ENCODE measurements around the gene NAV2.

- TF ChIP-seq EZH2 (IDR thresholded peaks at IDR 0.05; ENCODE audit: low read length, missing control alignments) (no peak), CTCF (conservative IDR thresholded peaks at IDR 0.05 in 1 of 2, IDR thresholded peaks at IDR 0.05 in 1 of 2; ENCODE audit: low read depth in 1 of 2, low read length in 2 of 2) (no peak)
Observed at GRCh38 chr11:19974886-19975285, 262.2 kb downstream of the NAV2 start.
